ENCODE measurements around the gene JAKMIP1. TPM values are rescaled to one million over a fixed set of nuclear protein-coding genes. Genes with fewer than 3 reads are reported as not detected.

Gene JAKMIP1
- polyA plus RNA-seq, 12 donors: 0.09 to 0.17 (median 0.14) TPM; not detected in 9

- DNase-seq: no peak
Observed at GRCh38 chr4:6182376-6183280, 17.7 kb downstream of the JAKMIP1 start.

GRCh38 chr4:6180841-6181631 is 19.3 kb downstream of the JAKMIP1 start:
- DNase-seq: no peak

GRCh38 chr4:6179362-6179761 is 21.0 kb downstream of the JAKMIP1 start:
- no peak for DNase-seq

GRCh38 chr4:6178757-6179156 is 21.6 kb downstream of the JAKMIP1 start:
- DNase-seq: no peak

- DNase-seq: no peak
Observed at GRCh38 chr4:6177587-6178197, 22.7 kb downstream of the JAKMIP1 start.

- no peak for DNase-seq
Observed at GRCh38 chr4:6175426-6175825, 24.9 kb downstream of the JAKMIP1 start.

GRCh38 chr4:6172927-6173200 is 27.5 kb downstream of the JAKMIP1 start:
- no peak for DNase-seq

GRCh38 chr4:6172093-6172926 is 28.0 kb downstream of the JAKMIP1 start:
- no peak for DNase-seq

- DNase-seq: no peak
Observed at GRCh38 chr4:6169239-6169638, 31.1 kb downstream of the JAKMIP1 start.

GRCh38 chr4:6165766-6166165 is 34.6 kb downstream of the JAKMIP1 start:
- no peak for DNase-seq

- DNase-seq: no peak
Observed at GRCh38 chr4:6162885-6163284, 37.5 kb downstream of the JAKMIP1 start.

GRCh38 chr4:6161921-6162464 is 38.4 kb downstream of the JAKMIP1 start:
- no peak for DNase-seq

GRCh38 chr4:6160536-6160935 is 39.8 kb downstream of the JAKMIP1 start:
- no peak for DNase-seq

- DNase-seq: no peak
Observed at GRCh38 chr4:6157926-6158325, 42.4 kb downstream of the JAKMIP1 start.

GRCh38 chr4:6155996-6156750 is 44.2 kb downstream of the JAKMIP1 start:
- no peak for DNase-seq

- no peak for DNase-seq
Observed at GRCh38 chr4:6154875-6155274, 45.5 kb downstream of the JAKMIP1 start.

GRCh38 chr4:6153874-6154273 is 46.5 kb downstream of the JAKMIP1 start:
- DNase-seq: no peak

GRCh38 chr4:6152869-6153705 is 47.3 kb downstream of the JAKMIP1 start:
- no peak for DNase-seq

GRCh38 chr4:6150046-6150735 is 50.2 kb downstream of the JAKMIP1 start:
- no peak for DNase-seq

Data from muscle of arm (tissue), 12 donors.